HCT116 (cell line): ENCODE results near the gene FOS.

Source experiments
- CEBPB ChIP-seq: IDR thresholded peaks from 2 replicates; pipeline ENCODE4 v1.6.1; 2012; ENCODE audit warnings: low read depth
- CTCF ChIP-seq, 3 experiments: fragments of 200-600 bp in 1 of 3; sonication (generic) in 1 of 3; IDR thresholded peaks in 2 of 3; conservative IDR thresholded peaks in 1 of 3; 2 replicates each; pipeline ENCODE4 v1.5.1; 2012 to 2017; ENCODE audit warnings: low read depth in 2 of 3, low read length in 2 of 3, antibody characterized with exemption in 1 of 3, borderline replicate concordance in 1 of 3, control low read depth in 1 of 3, mild to moderate bottlenecking in 1 of 3, mixed read lengths in 1 of 3, mixed run types in 1 of 3, moderate library complexity in 1 of 3; ENCODE audit not compliant: insufficient read depth in 1 of 3
- EZH2 ChIP-seq: fragments of 200-600 bp; sonication (generic); IDR thresholded peaks from 2 replicates; pipeline ENCODE4 v1.6.1; 2017; ENCODE audit warnings: antibody characterized with exemption, mixed run types
- EZH2phosphoT487 ChIP-seq: fragments of 200-600 bp; IDR thresholded peaks from 2 replicates; pipeline ENCODE4 v1.6.1; 2018; ENCODE audit warnings: antibody characterized with exemption, borderline replicate concordance
- POLR2A ChIP-seq: IDR thresholded peaks from 2 replicates; pipeline ENCODE4 v1.7.0; 2011; ENCODE audit warnings: borderline replicate concordance; ENCODE audit not compliant: insufficient read depth, insufficient read length; ENCODE audit errors: extremely low read depth
- REST ChIP-seq: IDR thresholded peaks from 2 replicates; pipeline ENCODE4 v1.6.1; 2012; ENCODE audit warnings: low read depth
- SRF ChIP-seq: IDR thresholded peaks from 2 replicates; pipeline ENCODE4 v1.6.1; 2012; ENCODE audit warnings: low read depth

- TF ChIP-seq POLR2A, result no peak
- no peak for TF ChIP-seq EZH2phosphoT487
- no peak for TF ChIP-seq CEBPB
- TF ChIP-seq SRF, result no peak
- TF ChIP-seq REST, result no peak
- TF ChIP-seq EZH2, result no peak
- no peak for TF ChIP-seq CTCF (IDR thresholded peaks at IDR 0.05 in 2 of 3, conservative IDR thresholded peaks at IDR 0.05 in 1 of 3; ENCODE audit: borderline replicate concordance in 1 of 3, insufficient read depth in 1 of 3, low read depth in 2 of 3, low read length in 2 of 3)
Observed at GRCh38 chr14:75275598-75275997, 3.0 kb upstream of the FOS start.
